ENCODE measurements around the gene LRRC2.

Gene LRRC2

DNA sequence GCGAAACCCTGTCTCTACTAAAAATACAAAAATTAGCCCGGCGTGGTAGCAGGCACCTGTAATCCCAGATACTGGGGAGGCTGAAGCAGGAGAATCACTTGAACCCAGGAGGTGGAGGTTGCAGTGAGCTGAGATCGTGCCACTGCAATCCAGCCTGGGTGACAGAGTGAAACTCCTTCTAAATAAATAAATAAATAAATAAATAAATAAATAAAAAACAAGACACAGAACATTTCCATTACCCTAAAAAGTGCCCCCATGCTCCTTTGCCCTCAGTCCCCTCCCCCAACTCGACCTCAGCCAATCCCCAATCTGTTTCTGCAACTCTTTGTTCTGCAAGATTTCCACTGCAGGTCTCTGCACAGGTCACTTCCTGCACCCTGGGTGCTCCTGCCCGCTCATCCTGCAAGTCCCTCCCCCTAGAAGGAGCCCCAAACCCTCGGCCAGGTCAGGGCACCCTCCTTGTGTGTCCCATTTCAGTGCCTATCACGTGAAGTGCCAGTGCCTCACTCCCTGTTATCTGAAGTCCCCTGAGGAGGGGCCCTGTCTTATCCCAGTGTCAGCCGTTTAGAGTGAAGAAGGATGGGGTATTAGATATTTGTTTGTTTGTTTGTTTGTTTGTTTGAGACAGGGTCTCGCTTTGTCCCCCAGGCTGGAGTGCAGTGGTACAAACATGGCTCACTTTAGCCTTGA lies 47.4 kb upstream of the LRRC2 start:
- no peak for DNase-seq (ENCODE audit: low read depth in 1 of 2, low spot score in 1 of 2)
- Histone ChIP-seq H3K4me3 (replicated peaks; ENCODE audit: insufficient read depth, low read length) (no peak overlapping the region), H3K27me3 (ENCODE audit: insufficient read depth, poor library complexity, severe bottlenecking) (peaks cover 7% of the 10 kb centered on the region), H3K27ac (replicated peaks) (no peak overlapping the region)
- TF ChIP-seq GABPA (IDR thresholded peaks at IDR 0.05; ENCODE audit: low read depth): no peak
- TF ChIP-seq, protein P1, sequence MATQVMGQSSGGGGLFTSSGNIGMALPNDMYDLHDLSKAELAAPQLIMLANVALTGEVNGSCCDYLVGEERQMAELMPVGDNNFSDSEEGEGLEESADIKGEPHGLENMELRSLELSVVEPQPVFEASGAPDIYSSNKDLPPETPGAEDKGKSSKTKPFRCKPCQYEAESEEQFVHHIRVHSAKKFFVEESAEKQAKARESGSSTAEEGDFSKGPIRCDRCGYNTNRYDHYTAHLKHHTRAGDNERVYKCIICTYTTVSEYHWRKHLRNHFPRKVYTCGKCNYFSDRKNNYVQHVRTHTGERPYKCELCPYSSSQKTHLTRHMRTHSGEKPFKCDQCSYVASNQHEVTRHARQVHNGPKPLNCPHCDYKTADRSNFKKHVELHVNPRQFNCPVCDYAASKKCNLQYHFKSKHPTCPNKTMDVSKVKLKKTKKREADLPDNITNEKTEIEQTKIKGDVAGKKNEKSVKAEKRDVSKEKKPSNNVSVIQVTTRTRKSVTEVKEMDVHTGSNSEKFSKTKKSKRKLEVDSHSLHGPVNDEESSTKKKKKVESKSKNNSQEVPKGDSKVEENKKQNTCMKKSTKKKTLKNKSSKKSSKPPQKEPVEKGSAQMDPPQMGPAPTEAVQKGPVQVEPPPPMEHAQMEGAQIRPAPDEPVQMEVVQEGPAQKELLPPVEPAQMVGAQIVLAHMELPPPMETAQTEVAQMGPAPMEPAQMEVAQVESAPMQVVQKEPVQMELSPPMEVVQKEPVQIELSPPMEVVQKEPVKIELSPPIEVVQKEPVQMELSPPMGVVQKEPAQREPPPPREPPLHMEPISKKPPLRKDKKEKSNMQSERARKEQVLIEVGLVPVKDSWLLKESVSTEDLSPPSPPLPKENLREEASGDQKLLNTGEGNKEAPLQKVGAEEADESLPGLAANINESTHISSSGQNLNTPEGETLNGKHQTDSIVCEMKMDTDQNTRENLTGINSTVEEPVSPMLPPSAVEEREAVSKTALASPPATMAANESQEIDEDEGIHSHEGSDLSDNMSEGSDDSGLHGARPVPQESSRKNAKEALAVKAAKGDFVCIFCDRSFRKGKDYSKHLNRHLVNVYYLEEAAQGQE (IDR thresholded peaks at IDR 0.05; ENCODE audit: insufficient replicate concordance, low read depth): no peak
- no peak for TF ChIP-seq POLR2AphosphoS5 (IDR thresholded peaks at IDR 0.05; ENCODE audit: low read depth)
- no peak for TF ChIP-seq SPI1 (IDR thresholded peaks at IDR 0.05; ENCODE audit: borderline replicate concordance, low read depth)
- TF ChIP-seq, protein P2, sequence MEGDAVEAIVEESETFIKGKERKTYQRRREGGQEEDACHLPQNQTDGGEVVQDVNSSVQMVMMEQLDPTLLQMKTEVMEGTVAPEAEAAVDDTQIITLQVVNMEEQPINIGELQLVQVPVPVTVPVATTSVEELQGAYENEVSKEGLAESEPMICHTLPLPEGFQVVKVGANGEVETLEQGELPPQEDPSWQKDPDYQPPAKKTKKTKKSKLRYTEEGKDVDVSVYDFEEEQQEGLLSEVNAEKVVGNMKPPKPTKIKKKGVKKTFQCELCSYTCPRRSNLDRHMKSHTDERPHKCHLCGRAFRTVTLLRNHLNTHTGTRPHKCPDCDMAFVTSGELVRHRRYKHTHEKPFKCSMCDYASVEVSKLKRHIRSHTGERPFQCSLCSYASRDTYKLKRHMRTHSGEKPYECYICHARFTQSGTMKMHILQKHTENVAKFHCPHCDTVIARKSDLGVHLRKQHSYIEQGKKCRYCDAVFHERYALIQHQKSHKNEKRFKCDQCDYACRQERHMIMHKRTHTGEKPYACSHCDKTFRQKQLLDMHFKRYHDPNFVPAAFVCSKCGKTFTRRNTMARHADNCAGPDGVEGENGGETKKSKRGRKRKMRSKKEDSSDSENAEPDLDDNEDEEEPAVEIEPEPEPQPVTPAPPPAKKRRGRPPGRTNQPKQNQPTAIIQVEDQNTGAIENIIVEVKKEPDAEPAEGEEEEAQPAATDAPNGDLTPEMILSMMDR (IDR thresholded peaks at IDR 0.05; ENCODE audit: insufficient read depth, low read length): no peak

DNA sequence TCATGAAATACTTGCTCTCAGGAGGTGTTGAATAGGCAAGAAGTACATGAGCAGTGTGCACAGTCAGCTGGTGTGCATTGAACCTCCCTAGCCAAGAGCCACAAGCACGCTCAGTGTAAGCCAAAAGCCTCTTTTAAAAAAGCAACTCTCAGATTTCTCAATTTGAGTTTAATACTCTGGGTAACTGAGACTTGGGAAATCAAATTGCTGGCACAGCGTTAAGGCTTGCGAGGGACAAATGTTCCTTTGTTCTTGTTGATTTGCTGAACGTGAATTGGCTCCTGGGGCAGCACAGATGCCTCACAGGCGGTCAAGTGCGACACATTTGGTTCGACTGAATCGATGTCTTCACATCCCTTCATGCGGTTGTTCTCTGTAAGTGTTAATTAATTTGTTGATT lies 46.2 kb upstream of the LRRC2 start, which contains the start of gene FAM240A:
Gene FAM240A, plus strand, starts transcription at position 202 of the 400 bp plus-strand sequence. Its CDS starts 159 bp downstream, at position 361.
- peaks cover 7% of the 10 kb centered on the region for H3K27me3 ChIP-seq (ENCODE audit: insufficient read depth, poor library complexity, severe bottlenecking)
- no peak within 1 kb of the TSS for H3K27ac ChIP-seq (replicated peaks)
- H3K4me3 ChIP-seq (replicated peaks; ENCODE audit: insufficient read depth, low read length): no peak within 1 kb of the TSS
- DNase-seq (ENCODE audit: low read depth in 1 of 2, low spot score in 1 of 2): no peak
- no peak for TF ChIP-seq GABPA (IDR thresholded peaks at IDR 0.05; ENCODE audit: low read depth)
- TF ChIP-seq, protein P1 (IDR thresholded peaks at IDR 0.05; ENCODE audit: insufficient replicate concordance, low read depth): no peak
- no peak for TF ChIP-seq SPI1 (IDR thresholded peaks at IDR 0.05; ENCODE audit: borderline replicate concordance, low read depth)
- TF ChIP-seq, protein P2 (IDR thresholded peaks at IDR 0.05; ENCODE audit: insufficient read depth, low read length): no peak
- TF ChIP-seq POLR2AphosphoS5 (IDR thresholded peaks at IDR 0.05; ENCODE audit: low read depth): no peak

DNA sequence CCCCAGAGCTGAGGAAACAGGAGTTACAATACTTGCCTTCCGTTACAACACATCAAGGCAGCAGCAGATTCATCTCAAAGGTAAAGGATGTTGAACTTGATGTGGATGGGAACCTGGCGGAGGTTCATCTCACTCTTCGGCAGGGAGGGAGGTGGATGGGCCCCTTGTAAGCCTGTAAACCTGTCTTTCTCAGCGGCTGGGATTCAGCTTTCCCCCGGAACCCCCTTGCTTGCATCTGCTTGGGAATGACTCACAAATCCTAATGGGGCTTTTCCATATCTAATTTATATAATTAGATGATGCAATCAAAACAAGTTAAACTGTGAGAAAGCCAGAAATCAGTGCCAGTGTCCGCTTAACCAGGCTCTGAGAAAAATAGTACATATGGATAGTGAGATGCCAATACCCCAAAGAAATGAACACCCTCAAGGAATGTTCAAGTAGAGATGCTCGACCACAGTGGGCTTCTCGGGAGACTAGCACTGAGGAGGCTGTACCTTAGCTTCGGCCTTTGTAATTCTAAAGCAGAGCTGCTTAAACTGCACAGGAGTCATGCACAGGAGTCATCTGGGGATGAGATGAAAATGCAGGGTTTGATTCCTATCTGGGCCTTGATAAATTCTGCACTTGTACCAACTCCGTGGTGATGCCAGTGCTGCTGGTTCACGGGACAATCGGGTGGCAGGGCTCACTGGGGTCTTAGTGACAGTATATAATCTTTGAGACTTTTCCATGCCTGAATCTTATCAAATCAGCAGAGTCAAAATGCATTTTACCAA lies 44.0 kb upstream of the LRRC2 start:
- no peak overlapping the region for H3K27ac ChIP-seq (replicated peaks)
- no peak for DNase-seq (ENCODE audit: low read depth in 1 of 2, low spot score in 1 of 2)
- no peak overlapping the region for H3K4me3 ChIP-seq (replicated peaks; ENCODE audit: insufficient read depth, low read length)
- H3K27me3 ChIP-seq (ENCODE audit: insufficient read depth, poor library complexity, severe bottlenecking): no peaks in the 10 kb centered on the region
- TF ChIP-seq, protein P1 (IDR thresholded peaks at IDR 0.05; ENCODE audit: insufficient replicate concordance, low read depth): no peak
- TF ChIP-seq, protein P2 (IDR thresholded peaks at IDR 0.05; ENCODE audit: insufficient read depth, low read length): no peak
- TF ChIP-seq GABPA (IDR thresholded peaks at IDR 0.05; ENCODE audit: low read depth) (no peak), POLR2AphosphoS5 (IDR thresholded peaks at IDR 0.05; ENCODE audit: low read depth) (no peak)

Data from HL-60 (cell line).